Right lobe of liver (tissue), 6 donors: ENCODE results near the gene AKT3. TPM values are rescaled to one million over a fixed set of nuclear protein-coding genes. Genes with fewer than 3 reads are reported as not detected.

Source experiments
- ATAC-seq, 4 donors: fragments of 200-7000 bp; cut with Tn5 transposase; one replicate each; pipeline ENCODE4 v1.9.1; 2020; ENCODE audit warnings: mild to moderate bottlenecking in 4 of 4, moderate library complexity in 4 of 4
- DNase-seq, 3 donors: peaks; one replicate each; pipeline ENCODE4 v3.0.0-alpha.2; 2020
- H3K27ac ChIP-seq, 3 donors: fragments of 200-600 bp; one replicate each; pipeline ENCODE4 v1.8.0; 2022
- H3K27me3 ChIP-seq, 2 donors: fragments of 200-600 bp; one replicate each; pipeline ENCODE4 v1.8.0; 2022
- H3K36me3 ChIP-seq, 4 donors: fragments of 200-600 bp; sonication (generic) in 1 of 4; one replicate each; pipeline versions ENCODE4 v1.5.1 to v1.8.0; 2017 to 2022; ENCODE audit warnings: control low read depth in 1 of 4
- H3K4me1 ChIP-seq, 4 donors: fragments of 200-600 bp; sonication (generic) in 1 of 4; one replicate each; pipeline versions ENCODE4 v1.5.1 to v1.8.0; 2017 to 2022; ENCODE audit warnings: control low read depth in 1 of 4
- H3K4me3 ChIP-seq, 3 donors: fragments of 200-600 bp; one replicate each; pipeline ENCODE4 v1.8.0; 2022
- H3K9me3 ChIP-seq, 4 donors: fragments of 200-600 bp; sonication (generic) in 1 of 4; one replicate each; pipeline versions ENCODE4 v1.5.1 to v1.8.0; 2017 to 2022; ENCODE audit warnings: control low read depth in 1 of 4
- CTCF ChIP-seq, 4 donors: fragments of 200-600 bp in 3 of 4; fragments of 450-650 bp in 1 of 4; IDR thresholded peaks; one replicate each; pipeline versions ENCODE4 v1.5.1 to v1.8.0; 2016 to 2022; ENCODE audit warnings: antibody characterized with exemption in 4 of 4, mild to moderate bottlenecking in 2 of 4
- POLR2A ChIP-seq: fragments of 450-650 bp; IDR thresholded peaks from one replicate; pipeline ENCODE4 v1.6.1; 2017; ENCODE audit warnings: antibody characterized with exemption, mild to moderate bottlenecking
- WGBS: methylation state at CpG from one replicate; pipeline ENCODE4 v1.1.6; 2018; ENCODE audit warnings: low coverage, low lambda C conversion rate; ENCODE audit not compliant: insufficient coverage; ENCODE audit errors: missing lambda C conversion rate; 5-methylcytosine and 5-hydroxymethylcytosine counted together
- intact Hi-C, 2 donors: fragments of 100-400 bp; cut with DNase I; formaldehyde crosslinking; loops; one replicate each; pipeline versions ENCODE4 v1.11.2 to v1.14.1; 2022
- total RNA-seq, 6 experiments: library from RNA; depleted of rRNA in 2 of 6; stranded (reverse); fragments of >200 nt in 2 of 6; fragmentation: NEBNext Ultra II Directional in 3 of 6; extraction: Animal tissue kit (Norgen Biotek cat#: 25700) in 3 of 6; gene quantifications; one replicate each; pipeline versions ENCODE4 v1.1.0 to v1.2.4, GENCODE V29; 2016 to 2023
- donor health status: DM: no; HTN: yes; CAD: no.
- donor health status: DM: no; HTN: no; CAD: no.
- donor health status: DM: no; HTN: no; CAD: no.
- donor health status: DM: no; HTN: yes; CAD: no.
- donor health status: DM: no; HTN: yes; CAD: no.

AKT3 gene
- total RNA-seq, 6 experiments from 2014 or later = 4.9 to 9.6 (median 6.8) TPM

GRCh38 chr1:243740255-243740999, 109.6 kb downstream of the AKT3 start:
- no peaks in the 10 kb centered on the region for H3K9me3 ChIP-seq
- peak overlapping the region; percentile 51 to 92 (median 89) for H3K27ac ChIP-seq
- intact Hi-C loops = no loop called here
- WGBS = 56% methylated on average over 2 of the region's 2 CpGs
- DNase-seq = no peak
- no peaks in the 10 kb centered on the region for H3K36me3 ChIP-seq
- H3K4me3 ChIP-seq = no peak overlapping the region
- H3K4me1 ChIP-seq = peaks cover 0 to 40% (median 10%) of the 10 kb centered on the region in 4 donors
- ATAC-seq = peak; percentile 7 to 56 (median 32)
- TF ChIP-seq CTCF (IDR thresholded peaks at IDR 0.05) (no peak), POLR2A (no peak)
- no peaks in the 10 kb centered on the region for H3K27me3 ChIP-seq

GRCh38 chr1:243739335-243740003, 110.6 kb downstream of the AKT3 start:
- Histone ChIP-seq H3K9me3 (no peaks in the 10 kb centered on the region), H3K27me3 (no peaks in the 10 kb centered on the region), H3K27ac (peak overlapping the region; percentile 51 to 92 (median 89)), H3K4me3 (no peak overlapping the region), H3K36me3 (no peaks in the 10 kb centered on the region), H3K4me1 (peaks cover 0 to 40% (median 10%) of the 10 kb centered on the region in 4 donors)
- intact Hi-C loops = no loop called here
- 28% methylated on average over 3 of the region's 3 CpGs for WGBS
- peak; percentile 81 to 95 (median 90) for ATAC-seq
- TF ChIP-seq CTCF (IDR thresholded peaks at IDR 0.05) = no peak
- peak; percentile 18 for TF ChIP-seq POLR2A
- DNase-seq = peak in 2 of 3 donors; percentile 25 to 85

GRCh38 chr1:243738020-243738419, 112.0 kb downstream of the AKT3 start:
- no peak overlapping the region for H3K4me3 ChIP-seq
- no peak overlapping the region for H3K27ac ChIP-seq
- no peaks in the 10 kb centered on the region for H3K9me3 ChIP-seq
- ATAC-seq (no peak), DNase-seq (no peak)
- peaks cover 0 to 47% (median 11%) of the 10 kb centered on the region in 4 donors for H3K4me1 ChIP-seq
- no peaks in the 10 kb centered on the region for H3K36me3 ChIP-seq
- intact Hi-C loops = no loop called here
- 38% methylated on average over 1 of the region's 1 CpG for WGBS
- TF ChIP-seq CTCF (IDR thresholded peaks at IDR 0.05) (no peak), POLR2A (no peak)
- H3K27me3 ChIP-seq = no peaks in the 10 kb centered on the region

GRCh38 chr1:243735457-243735856, 114.6 kb downstream of the AKT3 start:
- no peak for TF ChIP-seq CTCF (IDR thresholded peaks at IDR 0.05)
- no peaks in the 10 kb centered on the region for H3K27me3 ChIP-seq
- H3K36me3 ChIP-seq = no peaks in the 10 kb centered on the region
- DNase-seq (no peak), ATAC-seq (no peak)
- H3K4me1 ChIP-seq = peaks cover 0 to 42% (median 18%) of the 10 kb centered on the region in 4 donors
- H3K4me3 ChIP-seq = no peak overlapping the region
- H3K9me3 ChIP-seq = no peaks in the 10 kb centered on the region
- intact Hi-C loops = no loop called here
- WGBS = 91% methylated on average over 3 of the region's 3 CpGs
- no peak overlapping the region for H3K27ac ChIP-seq
